ENCODE data around the gene ST3GAL3. TPM values are rescaled to one million over a fixed set of nuclear protein-coding genes. Genes with fewer than 3 reads are reported as not detected.

Gene ST3GAL3
- total RNA-seq, 1 donor from 2014 or later = 25.1 TPM

GRCh38 chr1:43797891-43798290 lies 90.6 kb downstream of the ST3GAL3 start:
- Histone ChIP-seq H3K9me3 (ENCODE audit: control insufficient read depth in 3 of 3, low read length in 3 of 3) (no peaks in the 10 kb centered on the region), H3K36me3 (ENCODE audit: control insufficient read depth in 3 of 3, insufficient read depth in 3 of 3, low read length in 3 of 3) (peaks cover under 1 to 5% (median 4%) of the 10 kb centered on the region in 3 donors), H3K9ac (ENCODE audit: low read depth in 1 of 3, low read length in 3 of 3) (no peak overlapping the region), H3K27ac (ENCODE audit: low read depth, low read length) (no peak overlapping the region), H3K4me3 (ENCODE audit: low read length in 3 of 3) (no peak overlapping the region), H3K27me3 (ENCODE audit: control insufficient read depth in 3 of 3, insufficient read depth in 3 of 3, low read length in 3 of 3) (no peaks in the 10 kb centered on the region), H3K4me1 (ENCODE audit: control insufficient read depth in 3 of 3, insufficient read depth in 3 of 3, low read length in 3 of 3) (peaks cover 0 to 4% (median 0%) of the 10 kb centered on the region in 3 donors)

DNA sequence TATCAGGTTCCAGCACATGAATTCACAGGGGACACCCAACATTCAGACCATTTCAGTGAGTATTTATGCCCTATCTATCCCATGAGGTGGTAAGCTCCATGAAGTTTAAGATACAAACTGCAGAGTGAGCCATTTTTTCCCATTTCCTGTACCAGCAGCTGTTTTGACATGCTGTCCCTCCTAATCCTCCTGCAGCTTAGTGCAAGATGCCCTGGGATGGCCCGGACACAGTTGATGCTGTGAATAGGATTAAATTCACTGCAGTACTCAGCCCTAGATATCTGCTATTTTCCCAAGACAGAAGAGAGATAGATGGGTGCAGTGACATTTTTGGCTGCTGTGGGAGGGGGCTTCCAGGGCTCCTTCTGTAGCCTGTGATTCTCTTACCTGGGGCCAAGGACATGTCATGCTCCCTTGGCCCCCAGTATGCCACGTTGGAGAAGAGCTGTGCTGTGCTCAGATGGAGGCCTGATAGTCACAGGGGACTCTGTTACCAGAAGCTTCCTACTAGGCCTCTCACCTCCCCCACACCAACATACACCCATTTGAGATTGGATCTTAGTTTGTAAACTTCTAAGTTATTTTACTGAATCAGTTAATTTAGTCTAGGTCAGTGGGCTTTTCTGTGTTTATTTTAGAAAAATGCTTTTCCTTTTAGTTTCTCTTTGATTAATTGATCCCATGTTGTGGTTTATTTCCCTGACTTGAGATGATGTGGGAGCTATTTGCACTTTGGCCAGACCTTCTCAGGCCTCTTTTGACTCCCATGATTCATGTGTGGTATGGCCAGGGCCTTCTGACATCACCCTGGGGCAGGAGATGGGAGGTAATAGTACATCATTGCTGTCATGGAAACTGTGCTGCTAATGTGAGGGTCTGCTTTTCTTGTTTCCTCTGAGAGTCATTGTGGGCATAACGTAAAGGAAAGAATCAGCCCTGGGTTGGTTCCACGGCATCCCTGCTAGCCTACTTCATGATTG lies 92.6 kb downstream of the ST3GAL3 start:
- H3K4me3 ChIP-seq (ENCODE audit: low read length in 3 of 3) = no peak overlapping the region
- H3K36me3 ChIP-seq (ENCODE audit: control insufficient read depth in 3 of 3, insufficient read depth in 3 of 3, low read length in 3 of 3) = peaks cover 0 to 5% (median 4%) of the 10 kb centered on the region in 3 donors
- H3K27me3 ChIP-seq (ENCODE audit: control insufficient read depth in 3 of 3, insufficient read depth in 3 of 3, low read length in 3 of 3) = no peaks in the 10 kb centered on the region
- no peak overlapping the region for H3K9ac ChIP-seq (ENCODE audit: low read depth in 1 of 3, low read length in 3 of 3)
- H3K27ac ChIP-seq (ENCODE audit: low read depth, low read length) = no peak overlapping the region
- H3K9me3 ChIP-seq (ENCODE audit: control insufficient read depth in 3 of 3, low read length in 3 of 3) = no peaks in the 10 kb centered on the region
- H3K4me1 ChIP-seq (ENCODE audit: control insufficient read depth in 3 of 3, insufficient read depth in 3 of 3, low read length in 3 of 3) = peaks cover 0 to 4% (median 0%) of the 10 kb centered on the region in 3 donors

GRCh38 chr1:43800771-43801170 lies 93.4 kb downstream of the ST3GAL3 start:
- Histone ChIP-seq H3K9ac (ENCODE audit: low read depth in 1 of 3, low read length in 3 of 3) (no peak overlapping the region), H3K27ac (ENCODE audit: low read depth, low read length) (no peak overlapping the region), H3K4me3 (ENCODE audit: low read length in 3 of 3) (no peak overlapping the region), H3K36me3 (ENCODE audit: control insufficient read depth in 3 of 3, insufficient read depth in 3 of 3, low read length in 3 of 3) (peaks cover 0 to 5% (median 4%) of the 10 kb centered on the region in 3 donors), H3K27me3 (ENCODE audit: control insufficient read depth in 3 of 3, insufficient read depth in 3 of 3, low read length in 3 of 3) (no peaks in the 10 kb centered on the region), H3K9me3 (ENCODE audit: control insufficient read depth in 3 of 3, low read length in 3 of 3) (no peaks in the 10 kb centered on the region), H3K4me1 (ENCODE audit: control insufficient read depth in 3 of 3, insufficient read depth in 3 of 3, low read length in 3 of 3) (peaks cover 0 to 4% (median 0%) of the 10 kb centered on the region in 3 donors)

GRCh38 chr1:43801203-43801602 lies 93.9 kb downstream of the ST3GAL3 start:
- no peaks in the 10 kb centered on the region for H3K27me3 ChIP-seq (ENCODE audit: control insufficient read depth in 3 of 3, insufficient read depth in 3 of 3, low read length in 3 of 3)
- peaks cover 0 to 5% (median 4%) of the 10 kb centered on the region in 3 donors for H3K36me3 ChIP-seq (ENCODE audit: control insufficient read depth in 3 of 3, insufficient read depth in 3 of 3, low read length in 3 of 3)

GRCh38 chr1:43802356-43802980 lies 95.1 kb downstream of the ST3GAL3 start:
- no peak overlapping the region for H3K4me3 ChIP-seq (ENCODE audit: low read length in 3 of 3)
- H3K27me3 ChIP-seq (ENCODE audit: control insufficient read depth in 3 of 3, insufficient read depth in 3 of 3, low read length in 3 of 3) = no peaks in the 10 kb centered on the region
- peaks cover 0 to 5% (median 4%) of the 10 kb centered on the region in 3 donors for H3K36me3 ChIP-seq (ENCODE audit: control insufficient read depth in 3 of 3, insufficient read depth in 3 of 3, low read length in 3 of 3)
- H3K27ac ChIP-seq (ENCODE audit: low read depth, low read length) = no peak overlapping the region
- peaks cover 0 to 4% (median 0%) of the 10 kb centered on the region in 3 donors for H3K4me1 ChIP-seq (ENCODE audit: control insufficient read depth in 3 of 3, insufficient read depth in 3 of 3, low read length in 3 of 3)
- no peaks in the 10 kb centered on the region for H3K9me3 ChIP-seq (ENCODE audit: control insufficient read depth in 3 of 3, low read length in 3 of 3)
- no peak overlapping the region for H3K9ac ChIP-seq (ENCODE audit: low read depth in 1 of 3, low read length in 3 of 3)

More at GRCh38 chr1:43801203-43801602, 93.9 kb downstream of the ST3GAL3 start:
- Histone ChIP-seq H3K9me3 (ENCODE audit: control insufficient read depth in 3 of 3, low read length in 3 of 3) (no peaks in the 10 kb centered on the region), H3K27ac (ENCODE audit: low read depth, low read length) (no peak overlapping the region), H3K4me1 (ENCODE audit: control insufficient read depth in 3 of 3, insufficient read depth in 3 of 3, low read length in 3 of 3) (peaks cover 0 to 4% (median 0%) of the 10 kb centered on the region in 3 donors), H3K9ac (ENCODE audit: low read depth in 1 of 3, low read length in 3 of 3) (no peak overlapping the region), H3K4me3 (ENCODE audit: low read length in 3 of 3) (no peak overlapping the region)

- Histone ChIP-seq H3K4me3 (ENCODE audit: low read length in 3 of 3) (no peak overlapping the region), H3K4me1 (ENCODE audit: control insufficient read depth in 3 of 3, insufficient read depth in 3 of 3, low read length in 3 of 3) (peaks cover 0 to 4% (median 0%) of the 10 kb centered on the region in 3 donors), H3K36me3 (ENCODE audit: control insufficient read depth in 3 of 3, insufficient read depth in 3 of 3, low read length in 3 of 3) (peaks cover 0 to 5% (median 2%) of the 10 kb centered on the region in 3 donors), H3K9me3 (ENCODE audit: control insufficient read depth in 3 of 3, low read length in 3 of 3) (no peaks in the 10 kb centered on the region), H3K27ac (ENCODE audit: low read depth, low read length) (no peak overlapping the region), H3K9ac (ENCODE audit: low read depth in 1 of 3, low read length in 3 of 3) (no peak overlapping the region), H3K27me3 (ENCODE audit: control insufficient read depth in 3 of 3, insufficient read depth in 3 of 3, low read length in 3 of 3) (no peaks in the 10 kb centered on the region)
These were observed 95.8 kb downstream of the ST3GAL3 start for GRCh38 chr1:43803105-43803504.

- no peak overlapping the region for H3K4me3 ChIP-seq (ENCODE audit: low read length in 3 of 3)
- H3K27ac ChIP-seq (ENCODE audit: low read depth, low read length) = no peak overlapping the region
- no peak overlapping the region for H3K9ac ChIP-seq (ENCODE audit: low read depth in 1 of 3, low read length in 3 of 3)
- H3K27me3 ChIP-seq (ENCODE audit: control insufficient read depth in 3 of 3, insufficient read depth in 3 of 3, low read length in 3 of 3) = no peaks in the 10 kb centered on the region
- H3K9me3 ChIP-seq (ENCODE audit: control insufficient read depth in 3 of 3, low read length in 3 of 3) = no peaks in the 10 kb centered on the region
- peaks cover 0 to 4% (median 0%) of the 10 kb centered on the region in 3 donors for H3K4me1 ChIP-seq (ENCODE audit: control insufficient read depth in 3 of 3, insufficient read depth in 3 of 3, low read length in 3 of 3)
- no peaks in the 10 kb centered on the region for H3K36me3 ChIP-seq (ENCODE audit: control insufficient read depth in 3 of 3, insufficient read depth in 3 of 3, low read length in 3 of 3)
These were observed 96.3 kb downstream of the ST3GAL3 start for GRCh38 chr1:43803646-43804045.

- Histone ChIP-seq H3K27me3 (ENCODE audit: control insufficient read depth in 3 of 3, insufficient read depth in 3 of 3, low read length in 3 of 3) (no peaks in the 10 kb centered on the region), H3K4me3 (ENCODE audit: low read length in 3 of 3) (no peak overlapping the region), H3K9ac (ENCODE audit: low read depth in 1 of 3, low read length in 3 of 3) (no peak overlapping the region), H3K27ac (ENCODE audit: low read depth, low read length) (no peak overlapping the region), H3K9me3 (ENCODE audit: control insufficient read depth in 3 of 3, low read length in 3 of 3) (no peaks in the 10 kb centered on the region), H3K36me3 (ENCODE audit: control insufficient read depth in 3 of 3, insufficient read depth in 3 of 3, low read length in 3 of 3) (no peaks in the 10 kb centered on the region), H3K4me1 (ENCODE audit: control insufficient read depth in 3 of 3, insufficient read depth in 3 of 3, low read length in 3 of 3) (peaks cover 0 to 3% (median 0%) of the 10 kb centered on the region in 3 donors)
These were observed 97.2 kb downstream of the ST3GAL3 start for GRCh38 chr1:43804569-43804968.

DNA sequence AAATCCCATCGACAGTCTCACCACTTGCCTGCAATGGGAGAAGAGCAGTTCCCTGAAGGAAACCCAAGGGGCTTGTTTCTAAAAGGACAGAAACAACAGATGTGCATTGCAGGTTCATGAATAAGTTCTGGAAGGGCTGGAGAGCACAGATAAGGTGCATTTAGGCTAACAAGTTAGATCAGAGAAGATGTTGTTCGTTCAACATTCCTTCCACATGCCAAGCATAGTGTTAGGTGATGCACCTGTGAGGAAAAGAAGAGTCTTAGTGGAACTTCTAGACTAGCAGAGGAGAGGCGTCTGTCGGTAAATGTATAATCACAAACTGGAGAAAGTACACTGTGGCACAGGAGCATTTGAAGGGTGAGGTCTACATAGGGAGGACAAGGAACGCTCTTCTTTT lies 98.0 kb downstream of the ST3GAL3 start:
- Histone ChIP-seq H3K36me3 (ENCODE audit: control insufficient read depth in 3 of 3, insufficient read depth in 3 of 3, low read length in 3 of 3) (no peaks in the 10 kb centered on the region), H3K27ac (ENCODE audit: low read depth, low read length) (no peak overlapping the region), H3K4me3 (ENCODE audit: low read length in 3 of 3) (no peak overlapping the region), H3K27me3 (ENCODE audit: control insufficient read depth in 3 of 3, insufficient read depth in 3 of 3, low read length in 3 of 3) (no peaks in the 10 kb centered on the region), H3K4me1 (ENCODE audit: control insufficient read depth in 3 of 3, insufficient read depth in 3 of 3, low read length in 3 of 3) (no peaks in the 10 kb centered on the region), H3K9me3 (ENCODE audit: control insufficient read depth in 3 of 3, low read length in 3 of 3) (no peaks in the 10 kb centered on the region), H3K9ac (ENCODE audit: low read depth in 1 of 3, low read length in 3 of 3) (no peak overlapping the region)

DNA sequence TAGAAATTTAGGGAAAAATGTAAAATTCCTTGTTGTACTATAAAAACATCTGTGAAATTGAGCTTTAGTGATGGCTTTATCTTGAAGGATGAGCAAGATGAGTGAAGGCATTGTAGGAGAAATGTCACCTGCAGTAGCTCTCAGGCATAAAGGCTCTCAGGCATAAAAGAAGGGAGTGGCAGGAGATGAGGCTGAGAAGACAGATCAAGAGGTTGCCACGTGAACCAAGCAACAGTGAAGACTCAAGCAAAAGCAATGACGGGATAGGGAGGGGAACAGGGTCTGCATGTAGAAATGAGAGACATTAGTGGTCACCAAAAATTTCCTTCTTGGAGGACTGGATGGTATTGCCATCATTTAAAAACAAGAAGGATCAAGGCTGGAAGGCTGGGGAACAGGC lies 98.8 kb downstream of the ST3GAL3 start:
- no peaks in the 10 kb centered on the region for H3K27me3 ChIP-seq (ENCODE audit: control insufficient read depth in 3 of 3, insufficient read depth in 3 of 3, low read length in 3 of 3)
- peaks cover 0 to 4% (median 2%) of the 10 kb centered on the region in 3 donors for H3K36me3 ChIP-seq (ENCODE audit: control insufficient read depth in 3 of 3, insufficient read depth in 3 of 3, low read length in 3 of 3)
- no peaks in the 10 kb centered on the region for H3K9me3 ChIP-seq (ENCODE audit: control insufficient read depth in 3 of 3, low read length in 3 of 3)
- no peaks in the 10 kb centered on the region for H3K4me1 ChIP-seq (ENCODE audit: control insufficient read depth in 3 of 3, insufficient read depth in 3 of 3, low read length in 3 of 3)
- H3K4me3 ChIP-seq (ENCODE audit: low read length in 3 of 3) = no peak overlapping the region
- H3K9ac ChIP-seq (ENCODE audit: low read depth in 1 of 3, low read length in 3 of 3) = no peak overlapping the region
- H3K27ac ChIP-seq (ENCODE audit: low read depth, low read length) = no peak overlapping the region

Measured in skeletal muscle tissue (tissue), 4 donors.